HCEC 1CT (cell line): ENCODE results near the gene SLC9A1.
A peak's percentile ranks its signal among the peaks of the same experiment; 100 is the strongest.
"Not testable (repeated sequence)": the region's sequence is repeated elsewhere in the genome, so short reads cannot be mapped to it uniquely, and the experiment has no call there.

ENCODE experiments used
- DNase-seq: peaks from one replicate; pipeline ENCODE4 v3.0.0-alpha.2; 2017

SLC9A1 gene

DNA sequence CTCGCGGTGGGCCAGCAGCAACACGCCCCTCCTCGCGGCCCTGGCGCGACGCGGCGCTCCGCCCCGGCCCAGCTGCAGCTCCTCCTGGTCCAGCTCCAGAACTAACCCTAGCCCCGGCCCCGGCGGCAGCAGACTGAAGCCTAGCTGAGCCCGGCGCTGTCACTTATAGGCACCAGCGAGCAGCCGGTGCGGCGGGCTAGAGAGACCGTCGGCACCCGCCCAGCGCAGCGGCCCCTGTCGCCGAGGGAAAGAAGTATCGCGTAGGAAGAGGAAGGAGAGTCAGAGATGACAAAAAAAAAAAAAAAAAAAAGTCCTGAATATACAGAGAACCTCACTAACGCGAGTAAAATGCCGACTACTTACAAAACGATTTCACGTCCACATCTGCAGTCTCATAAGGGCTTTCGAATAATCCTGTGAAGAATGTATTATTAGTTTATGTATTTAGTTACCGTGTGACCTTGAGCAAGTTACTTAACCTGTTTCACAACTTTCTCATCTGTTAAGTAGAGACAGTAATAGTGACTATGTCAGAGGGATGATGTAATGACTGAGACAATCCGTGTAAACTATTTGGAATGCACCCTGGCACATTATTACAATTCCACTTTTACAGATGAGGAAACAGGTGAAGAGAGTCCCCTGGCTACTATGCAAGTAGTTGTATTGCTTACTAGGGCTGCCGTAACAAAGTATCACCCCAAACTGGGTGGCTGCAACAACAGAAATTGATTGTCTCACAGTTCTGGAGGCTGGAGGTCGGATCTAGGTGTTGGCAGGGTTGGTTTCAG, at the start of gene SLC9A1:
SLC9A1 (minus strand) TSS at position 135 of the 791 bp plus-strand sequence. CDS start 791 bp downstream, outside the sequence.
- peak; percentile 91 for DNase-seq

DNA sequence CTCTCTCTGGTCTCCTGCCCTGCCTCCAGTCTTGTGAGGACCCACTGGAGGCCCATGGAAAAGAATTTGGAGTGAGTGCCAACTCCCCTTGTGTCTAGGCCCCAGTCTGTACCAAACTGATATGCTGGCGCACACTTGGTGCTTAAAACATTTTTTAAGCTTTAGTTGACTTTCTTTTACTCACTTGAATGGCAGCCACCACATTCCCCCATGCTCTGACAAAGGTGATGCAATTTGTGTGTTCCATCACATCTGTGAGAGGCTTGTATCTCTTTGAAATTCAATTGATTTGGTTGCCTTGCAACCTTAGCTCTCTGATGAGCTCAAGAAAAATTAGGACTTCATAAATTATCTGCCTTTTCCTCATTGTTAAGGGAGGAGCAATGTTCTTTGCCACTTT, 49.0 kb upstream of the SLC9A1 start:
- DNase-seq = peak; percentile 50

- DNase-seq = no peak
Measured at GRCh38 chr1:27201295-27201694, 46.4 kb upstream of the SLC9A1 start.

DNA sequence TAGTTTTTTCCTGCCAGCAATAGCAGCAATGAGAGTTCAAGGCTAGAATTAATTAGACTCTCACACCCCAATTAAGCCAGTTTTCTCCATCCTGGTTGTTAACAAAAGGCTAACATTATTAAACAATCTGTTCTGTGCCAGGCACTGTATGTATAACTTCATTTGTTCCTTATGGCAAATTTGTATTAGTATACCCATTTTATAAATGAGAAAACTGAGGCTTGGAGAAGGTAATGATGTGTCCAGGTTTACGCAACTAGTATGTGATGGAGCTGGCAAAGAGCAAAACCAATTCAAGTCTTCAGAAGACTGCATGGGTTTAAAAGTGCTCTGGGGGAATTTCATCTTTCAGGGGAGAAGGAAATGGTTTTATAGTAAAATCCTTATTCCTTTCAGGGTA, 38.3 kb upstream of the SLC9A1 start:
- no peak for DNase-seq

GRCh38 chr1:27192039-27192529, 37.2 kb upstream of the SLC9A1 start:
- peak; percentile 36 for DNase-seq

DNA sequence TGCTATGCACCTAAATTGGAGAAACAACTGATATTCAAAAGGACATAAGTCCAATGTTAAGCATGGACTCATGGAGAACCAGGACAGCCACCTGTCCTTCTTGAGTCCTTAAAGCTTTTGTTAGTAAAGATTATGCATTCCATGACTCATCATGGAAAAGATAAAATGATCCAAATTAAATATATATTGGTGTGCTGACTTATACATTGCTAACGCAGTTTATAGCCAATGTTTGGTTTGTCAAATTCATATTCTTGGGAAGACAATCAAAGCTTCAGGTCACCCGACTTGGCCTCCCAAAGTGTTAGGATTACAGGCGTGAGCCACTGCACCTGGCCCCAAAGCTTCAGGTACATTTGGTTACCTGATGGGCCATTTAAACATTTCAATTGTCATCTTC, 29.7 kb upstream of the SLC9A1 start:
- DNase-seq = not testable (repeated sequence)

- DNase-seq = no peak
Measured at GRCh38 chr1:27179979-27180378, 25.1 kb upstream of the SLC9A1 start.

DNA sequence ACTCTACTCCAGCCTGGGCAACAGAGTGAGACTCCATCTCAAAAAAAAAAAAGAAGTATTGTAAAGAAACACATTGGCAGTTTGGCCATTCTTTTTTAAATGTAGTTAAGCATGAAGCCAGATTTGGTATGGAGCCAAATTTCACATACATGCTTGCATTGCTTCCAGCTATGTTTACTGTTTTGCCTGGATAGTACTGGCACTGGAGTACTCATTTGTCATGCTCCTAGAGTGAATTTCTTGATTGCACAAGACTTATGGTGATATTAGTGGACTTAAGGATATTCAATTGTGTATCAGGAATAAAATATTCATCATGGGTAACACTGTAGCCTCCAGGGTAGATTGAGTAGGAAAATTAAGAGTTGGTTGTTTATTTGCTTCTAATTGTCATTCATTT, 24.5 kb upstream of the SLC9A1 start:
- DNase-seq = no peak

DNA sequence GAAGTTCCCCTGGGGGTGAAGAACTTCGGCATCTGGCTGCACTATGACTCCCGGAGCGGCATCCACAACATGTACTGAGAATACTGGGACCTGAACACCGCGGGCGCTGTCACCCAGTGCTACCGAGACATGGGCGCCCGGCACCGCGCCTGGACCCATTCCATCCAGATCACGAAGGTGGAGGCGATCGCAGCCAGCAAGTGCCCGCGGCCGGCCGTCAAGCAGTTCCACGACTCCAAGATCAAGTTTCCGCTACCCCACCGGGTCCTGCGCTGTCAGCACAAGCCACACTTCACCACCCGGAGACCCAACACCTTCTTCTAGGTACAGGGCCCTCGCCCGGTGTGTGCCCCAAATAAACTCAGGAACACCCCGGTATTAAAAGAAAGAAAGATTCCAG, 22.0 kb upstream of the SLC9A1 start:
- no peak for DNase-seq

DNA sequence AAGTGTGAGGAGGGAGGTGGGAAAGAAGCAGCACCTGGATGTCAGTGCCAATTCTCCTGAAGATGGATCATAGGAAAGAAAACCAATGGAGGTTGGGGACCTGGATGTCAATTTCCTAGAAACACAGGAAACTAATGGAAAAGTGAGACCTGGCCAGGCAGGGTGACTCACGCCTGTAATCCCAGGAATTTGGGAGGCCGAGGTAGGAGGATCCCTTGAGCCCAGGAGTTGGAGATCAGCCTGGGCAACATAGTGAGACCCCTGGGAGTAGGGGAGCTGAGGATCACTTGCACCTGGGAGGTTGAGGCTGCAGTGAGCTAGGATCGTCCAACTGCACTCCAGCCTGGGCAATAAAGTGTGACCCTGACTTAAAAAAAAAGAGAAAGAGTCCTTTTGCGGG, 21.4 kb upstream of the SLC9A1 start:
- DNase-seq = no peak

DNA sequence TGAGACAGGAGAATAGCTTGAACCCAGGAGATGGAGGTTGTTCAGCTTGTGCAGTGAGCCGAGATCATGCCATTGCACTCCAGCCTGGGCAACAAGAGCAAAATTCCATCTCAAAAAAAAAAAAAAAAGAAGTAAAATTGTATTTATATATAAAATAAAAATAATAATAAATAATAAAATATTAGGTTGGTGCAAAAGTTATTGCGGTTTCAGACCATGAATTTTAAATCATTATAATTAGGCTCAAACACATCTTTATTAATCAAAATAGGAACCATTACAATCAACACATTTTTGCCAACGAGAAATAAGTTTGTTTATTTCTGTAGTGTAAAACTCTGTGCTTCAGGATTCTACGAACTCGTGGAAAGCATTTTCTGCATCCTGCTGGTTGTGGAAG, 18.1 kb upstream of the SLC9A1 start:
- not testable (repeated sequence) for DNase-seq

DNA sequence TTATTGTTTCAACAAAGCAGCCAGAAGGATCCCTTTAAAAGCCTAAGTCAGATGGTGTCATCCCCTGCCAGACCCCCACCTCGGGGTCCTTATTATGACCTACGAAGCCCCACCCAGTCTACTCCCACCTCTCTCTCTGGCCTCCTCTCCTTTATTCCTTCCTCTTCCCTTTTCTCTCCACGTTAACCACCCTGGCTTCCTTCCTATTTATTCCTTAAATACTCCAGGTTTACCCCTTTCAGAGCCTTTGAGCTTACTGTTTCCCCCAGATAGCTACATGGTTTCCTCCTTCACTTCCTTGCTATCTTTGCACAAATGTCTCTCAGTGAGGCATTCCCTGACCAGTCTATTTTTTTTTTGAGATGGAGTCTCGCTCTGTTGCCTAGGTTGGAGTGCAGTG, 12.0 kb upstream of the SLC9A1 start:
- DNase-seq = no peak

DNA sequence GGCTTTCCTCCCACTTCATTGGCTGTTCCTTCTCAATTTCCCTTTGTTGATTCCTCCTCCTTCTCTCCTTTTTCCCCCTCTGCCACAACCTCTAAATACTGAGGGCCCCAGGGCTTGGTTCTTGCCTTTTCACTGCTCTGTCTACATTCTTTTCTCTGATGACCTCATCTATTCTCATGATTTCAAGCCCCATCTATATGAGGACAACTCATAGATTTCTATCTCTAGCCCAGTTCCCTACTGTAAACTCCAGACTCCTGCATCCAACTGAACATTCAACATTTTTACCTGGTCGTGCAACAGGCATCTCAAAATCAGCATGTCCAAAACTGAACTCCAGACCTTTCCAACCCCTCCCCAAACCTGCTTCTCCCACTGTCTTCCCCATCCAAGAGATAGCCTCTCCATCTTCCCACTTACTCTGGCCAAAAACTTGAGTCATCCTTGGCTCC, 11.5 kb upstream of the SLC9A1 start:
- DNase-seq = peak; percentile 30

- no peak for DNase-seq
Measured at GRCh38 chr1:27163093-27163492, 8.2 kb upstream of the SLC9A1 start.

- no peak for DNase-seq
Measured at GRCh38 chr1:27162090-27162489, 7.2 kb upstream of the SLC9A1 start.

- DNase-seq = no peak
Measured at GRCh38 chr1:27161594-27161993, 6.7 kb upstream of the SLC9A1 start.

DNA sequence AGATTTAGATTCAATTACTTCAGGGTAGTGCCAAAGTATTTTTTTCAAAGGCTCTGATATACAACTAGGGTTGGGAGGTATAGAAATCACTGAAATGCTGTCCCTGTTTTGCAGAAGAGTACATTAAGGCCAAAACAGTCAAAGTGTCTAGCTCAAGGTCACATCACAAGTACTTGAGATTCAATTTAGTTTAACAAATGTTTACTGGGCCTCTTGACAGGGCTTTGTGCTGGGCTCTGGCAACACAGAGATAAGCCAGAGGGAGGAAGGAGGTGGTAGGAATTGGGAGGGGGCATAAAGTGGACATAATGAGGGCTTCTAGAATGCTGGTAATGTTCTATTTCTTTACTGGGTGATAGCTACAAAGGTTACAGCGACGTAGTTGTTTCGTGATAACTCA, 2.3 kb upstream of the SLC9A1 start:
- DNase-seq = no peak

GRCh38 chr1:27154469-27154990, 395 bp downstream of the SLC9A1 start:
- DNase-seq = no peak

- DNase-seq = no peak
Measured at GRCh38 chr1:27153927-27154358, 982 bp downstream of the SLC9A1 start.

DNA sequence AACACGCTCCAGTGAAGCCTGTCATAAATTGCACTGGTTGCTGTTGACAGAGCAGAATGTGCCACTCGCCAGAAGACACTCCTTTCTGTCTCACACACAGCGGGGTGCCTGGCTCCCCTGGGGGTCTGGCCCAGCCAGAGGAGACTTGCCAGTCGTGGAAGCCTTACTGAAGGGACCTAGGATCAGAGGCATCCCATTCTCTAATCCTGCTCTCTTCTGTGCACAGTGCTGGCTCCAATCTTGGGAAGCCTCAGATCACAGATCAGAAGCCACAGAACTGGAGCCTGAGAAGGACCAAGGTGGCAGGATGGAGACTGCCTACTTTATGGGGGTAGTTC, 1.4 kb downstream of the SLC9A1 start:
- DNase-seq = no peak

DNA sequence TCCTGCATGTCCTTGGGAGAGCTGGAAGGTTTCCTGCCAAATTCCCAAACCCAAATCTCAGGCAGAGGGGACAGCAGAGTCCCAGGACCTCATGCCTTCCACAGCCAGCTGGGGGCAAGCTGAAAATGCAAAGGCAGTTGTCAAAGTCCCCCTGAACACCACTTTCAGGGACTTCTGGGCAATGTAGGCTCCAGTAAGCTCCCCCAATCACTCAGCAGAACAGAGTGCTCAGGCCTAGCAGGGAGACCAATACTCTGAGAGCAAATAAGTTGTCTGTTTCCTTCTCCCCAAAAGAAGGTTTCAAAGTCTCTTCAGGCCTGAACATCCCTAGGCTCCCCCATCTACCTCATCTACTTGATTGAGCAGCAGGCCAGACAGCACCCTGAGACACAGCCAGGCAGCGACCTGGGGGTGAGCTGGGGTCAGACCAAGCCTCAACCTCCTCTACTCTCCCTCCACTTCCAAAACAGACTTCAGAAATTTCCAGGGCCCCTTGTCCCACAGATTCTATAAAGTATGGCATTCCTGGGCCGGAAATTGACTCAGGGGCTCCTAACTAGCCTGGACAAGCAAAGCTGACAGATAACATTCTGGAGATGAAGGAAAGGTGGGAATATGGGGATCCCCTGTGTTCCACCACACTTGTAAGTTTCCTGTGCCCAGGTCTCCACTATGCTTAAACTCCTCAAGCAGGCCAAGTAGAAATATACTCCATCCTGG, 1.9 kb downstream of the SLC9A1 start:
- no peak for DNase-seq

DNA sequence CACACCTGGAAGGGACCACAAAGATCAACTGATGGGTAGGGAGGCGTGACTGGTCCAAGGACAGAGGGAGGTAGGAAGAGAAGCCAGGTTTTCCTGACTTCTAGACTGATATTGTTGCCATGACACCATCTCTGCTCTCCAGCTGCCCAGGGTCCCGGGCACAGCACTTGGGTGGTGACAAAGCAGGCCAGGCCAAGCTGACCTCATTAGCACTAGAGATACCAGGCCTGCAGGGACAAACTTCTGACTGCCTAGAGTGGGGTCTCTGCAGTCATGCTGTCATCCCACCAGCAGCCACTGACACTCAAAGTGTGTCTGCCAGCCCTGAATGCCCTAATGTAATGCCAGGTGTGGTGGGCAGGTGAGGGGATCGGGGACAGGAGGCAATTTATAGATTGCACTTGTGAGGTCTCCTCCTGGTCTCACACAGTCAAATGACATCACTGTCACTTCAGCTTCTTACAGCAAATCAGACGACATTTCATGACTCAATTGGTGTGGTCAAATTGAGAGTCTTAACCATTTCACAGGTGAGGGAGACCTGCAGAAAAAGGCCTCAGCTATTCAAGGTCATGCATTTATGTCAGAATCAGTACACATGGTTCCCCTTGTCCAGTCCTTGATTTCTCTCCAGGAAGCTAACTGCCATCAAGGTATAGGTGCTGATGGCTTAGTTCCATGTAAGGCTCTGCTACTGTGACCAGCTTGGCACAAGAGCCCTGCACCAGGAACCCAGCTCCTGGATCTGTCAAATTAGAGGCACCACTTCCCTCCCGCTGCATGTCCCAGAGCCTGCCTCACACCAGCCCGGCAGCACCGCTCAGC, 2.7 kb downstream of the SLC9A1 start:
- peak; percentile 15 for DNase-seq

GRCh38 chr1:27150641-27151040, 4.3 kb downstream of the SLC9A1 start:
- no peak for DNase-seq
